H1 (cell line): Measurements from ENCODE around the gene ASXL1. TPM values are rescaled to one million over a fixed set of nuclear protein-coding genes. Genes with fewer than 3 reads are reported as not detected.

Source experiments
- TEAD4 ChIP-seq: IDR thresholded peaks from 2 replicates; pipeline ENCODE4 v1.6.1; 2012; ENCODE audit warnings: low read depth, low read length, inconsistent platforms, mixed read lengths
- polyA plus RNA-seq, 7 experiments: library from polyadenylated mRNA; depleted of rRNA in 3 of 7; stranded (reverse) in 5 of 7; unstranded in 2 of 7; fragments of >200 nt in 5 of 7; fragments of 200-250 nt in 2 of 7; gene quantifications; 1 replicate in 5 of 7; 2 replicates in 1 of 7; 4 replicates in 1 of 7; pipeline versions ENCODE4 v1.2.1 to v1.2.3, GENCODE V29; 2011 to 2013; ENCODE audit warnings: missing spikeins in 2 of 7, mixed read lengths in 2 of 7
- total RNA-seq: library from RNA; stranded (reverse); fragmentation: NEBNext Ultra II Directional; extraction: Animal tissue kit (Norgen Biotek cat#: 25700); gene quantifications from 2 replicates; pipeline ENCODE4 v1.2.1, GENCODE V29; 2021

The ASXL1 gene
- total and polyA plus RNA-seq, 2 of the 8 experiments (the other 6 are each of a cell fraction or from before 2014, with no cell fraction given) = 10.6 to 26.5 TPM

DNA sequence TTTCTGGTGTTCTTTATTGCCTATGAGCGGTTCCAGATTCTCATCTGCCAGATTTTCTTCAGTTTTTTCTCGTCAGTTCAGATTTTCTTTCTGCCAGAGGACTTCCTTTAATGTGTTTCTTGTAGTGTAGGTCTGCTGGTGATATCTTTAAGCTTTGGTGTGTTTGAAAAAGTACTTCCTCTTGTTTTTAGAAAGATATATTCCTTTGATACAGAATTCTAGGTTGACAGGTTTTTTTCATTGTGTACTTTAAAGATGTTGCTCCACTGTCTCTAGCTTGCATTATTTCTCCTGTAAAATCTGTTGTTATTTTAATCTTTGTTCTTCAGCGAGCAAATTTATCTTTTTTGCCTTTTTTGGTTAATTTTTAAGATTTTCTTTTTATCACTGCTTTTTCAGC, 36.9 kb downstream of the ASXL1 start (continued):
- TF ChIP-seq TEAD4 = no peak
